ENCODE measurements around the gene PPP1R9B.

PPP1R9B gene

DNA sequence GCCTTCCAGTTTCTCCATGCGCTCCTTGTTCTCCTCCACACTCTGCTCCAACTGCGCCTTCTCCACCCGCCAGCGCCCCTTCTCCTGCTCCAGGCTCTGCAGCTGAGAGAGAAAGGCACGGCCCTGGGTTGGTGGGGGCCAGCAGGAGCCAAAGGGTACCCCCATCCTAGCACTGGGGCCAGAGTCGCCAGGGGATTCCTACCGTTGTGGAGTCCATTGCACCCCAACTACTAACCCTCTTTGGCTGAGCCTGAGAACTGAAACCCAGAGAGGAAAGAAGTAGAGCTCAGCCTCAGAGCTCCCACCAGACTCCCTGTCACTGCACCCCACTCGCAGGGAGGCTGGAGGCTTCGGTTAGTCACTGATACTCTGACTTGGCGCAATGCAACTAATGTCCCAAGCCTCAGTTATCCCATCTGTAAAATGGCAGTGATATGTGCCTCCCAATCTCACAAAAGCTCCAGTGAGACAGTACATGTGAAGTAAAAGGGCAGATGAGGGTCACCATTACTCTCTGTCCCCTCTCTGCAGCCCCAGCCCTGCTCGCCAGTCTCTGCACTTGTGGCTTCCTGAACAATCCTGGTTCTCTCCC, 14.3 kb downstream of the PPP1R9B start:
- Histone ChIP-seq H3K36me3 (ENCODE audit: control insufficient read depth, insufficient read depth, low read length) (peaks cover 52% of the 10 kb centered on the region), H3K27me3 (replicated peaks; ENCODE audit: control insufficient read depth, insufficient read depth, low read length) (no peaks in the 10 kb centered on the region), H3K4me3 (replicated peaks; ENCODE audit: low read depth, low read length) (no peak overlapping the region)
- no peak for DNase-seq (ENCODE audit: extremely low read depth, insufficient read length)
- TF ChIP-seq, protein P1, sequence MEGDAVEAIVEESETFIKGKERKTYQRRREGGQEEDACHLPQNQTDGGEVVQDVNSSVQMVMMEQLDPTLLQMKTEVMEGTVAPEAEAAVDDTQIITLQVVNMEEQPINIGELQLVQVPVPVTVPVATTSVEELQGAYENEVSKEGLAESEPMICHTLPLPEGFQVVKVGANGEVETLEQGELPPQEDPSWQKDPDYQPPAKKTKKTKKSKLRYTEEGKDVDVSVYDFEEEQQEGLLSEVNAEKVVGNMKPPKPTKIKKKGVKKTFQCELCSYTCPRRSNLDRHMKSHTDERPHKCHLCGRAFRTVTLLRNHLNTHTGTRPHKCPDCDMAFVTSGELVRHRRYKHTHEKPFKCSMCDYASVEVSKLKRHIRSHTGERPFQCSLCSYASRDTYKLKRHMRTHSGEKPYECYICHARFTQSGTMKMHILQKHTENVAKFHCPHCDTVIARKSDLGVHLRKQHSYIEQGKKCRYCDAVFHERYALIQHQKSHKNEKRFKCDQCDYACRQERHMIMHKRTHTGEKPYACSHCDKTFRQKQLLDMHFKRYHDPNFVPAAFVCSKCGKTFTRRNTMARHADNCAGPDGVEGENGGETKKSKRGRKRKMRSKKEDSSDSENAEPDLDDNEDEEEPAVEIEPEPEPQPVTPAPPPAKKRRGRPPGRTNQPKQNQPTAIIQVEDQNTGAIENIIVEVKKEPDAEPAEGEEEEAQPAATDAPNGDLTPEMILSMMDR (IDR thresholded peaks at IDR 0.05; ENCODE audit: insufficient read depth, low read length, poor library complexity, severe bottlenecking), result no peak

DNA sequence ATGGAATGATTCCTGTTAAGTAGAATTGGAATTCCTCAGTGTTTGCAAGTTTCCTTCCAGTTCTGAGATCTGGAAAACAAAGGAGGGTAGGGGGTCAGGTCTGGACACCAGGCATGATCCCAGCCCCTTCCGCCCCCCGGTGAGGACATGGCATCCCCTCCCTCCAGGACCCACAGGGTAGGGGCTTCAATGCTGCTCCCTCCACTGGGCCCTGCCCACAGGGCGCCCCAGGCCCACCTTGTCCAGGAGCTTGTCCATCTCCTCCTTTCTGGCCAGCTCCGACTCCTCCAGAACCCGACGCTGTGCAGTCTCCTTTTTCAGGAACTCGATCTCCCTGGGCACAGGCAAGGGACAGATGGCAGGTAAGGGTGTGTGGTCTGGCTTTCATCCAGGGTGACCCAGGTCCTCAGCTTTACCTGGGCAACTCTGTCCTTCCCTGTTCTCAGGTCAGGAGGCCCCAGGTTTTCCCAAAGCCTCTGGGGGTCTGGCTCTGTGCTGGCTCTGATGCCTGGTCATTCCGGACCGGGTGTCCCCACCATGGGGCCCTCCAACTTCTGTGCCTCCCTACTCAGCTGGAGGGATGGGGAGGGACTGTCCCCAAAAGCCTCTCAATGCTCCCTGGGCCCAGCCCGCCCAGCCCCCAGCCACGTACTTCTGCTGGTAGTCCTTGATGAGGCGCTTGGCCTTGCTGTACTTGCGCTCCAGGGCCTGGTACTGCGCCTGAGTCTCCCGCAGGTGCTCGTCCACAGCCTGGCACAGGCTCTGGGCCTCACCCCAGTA, 15.0 kb downstream of the PPP1R9B start:
- no peak overlapping the region for H3K4me3 ChIP-seq (replicated peaks; ENCODE audit: low read depth, low read length)
- peaks cover 47% of the 10 kb centered on the region for H3K36me3 ChIP-seq (ENCODE audit: control insufficient read depth, insufficient read depth, low read length)

DNA sequence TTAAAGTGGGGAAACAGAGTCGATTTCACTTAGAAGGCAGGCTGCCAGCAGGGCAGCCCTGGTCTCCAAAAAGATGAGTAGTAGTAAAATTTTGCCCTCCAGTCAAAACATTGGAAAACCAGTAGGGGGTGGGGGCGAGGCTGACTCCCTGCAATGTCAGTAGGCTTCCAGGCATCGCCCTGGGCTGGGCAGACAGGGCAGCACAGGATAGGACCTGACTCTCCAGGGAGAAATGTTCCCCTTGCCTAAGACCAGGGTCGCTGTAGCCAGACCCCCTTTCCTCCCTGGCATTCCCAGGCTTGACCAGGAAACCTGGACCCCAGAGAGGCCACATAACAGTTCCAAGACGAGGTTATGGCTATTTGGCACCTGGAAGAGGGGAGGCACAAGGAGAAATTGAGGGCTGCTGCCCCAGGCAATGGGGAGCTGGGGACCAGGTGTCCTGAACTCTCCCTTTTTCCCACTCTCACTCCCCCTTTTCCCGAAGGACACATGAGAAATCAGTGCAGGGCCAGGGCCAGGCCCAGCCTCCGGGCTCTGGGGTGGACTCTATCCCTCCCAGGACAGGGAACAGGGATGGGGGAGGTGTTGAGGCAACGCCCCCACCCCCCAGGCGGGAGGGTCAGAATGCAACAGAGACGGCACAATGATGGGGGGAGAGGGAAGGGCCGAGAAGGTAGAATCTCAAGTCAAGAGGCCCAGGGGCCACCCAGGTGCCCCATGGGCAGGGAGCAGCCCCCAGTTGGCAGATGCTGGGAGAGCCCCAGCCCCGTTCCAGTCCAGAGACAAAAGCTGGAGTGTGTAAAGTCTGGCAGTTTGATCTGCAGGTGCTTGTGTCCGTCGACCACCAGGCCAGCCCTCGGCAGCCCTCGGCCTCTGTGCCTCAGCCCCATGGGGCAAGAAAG, 16.0 kb downstream of the PPP1R9B start:
- Histone ChIP-seq H3K4me3 (replicated peaks; ENCODE audit: low read depth, low read length) (no peak overlapping the region), H3K36me3 (ENCODE audit: control insufficient read depth, insufficient read depth, low read length) (peaks cover 43% of the 10 kb centered on the region), H3K27me3 (replicated peaks; ENCODE audit: control insufficient read depth, insufficient read depth, low read length) (no peaks in the 10 kb centered on the region)
- TF ChIP-seq, protein P1 (IDR thresholded peaks at IDR 0.05; ENCODE audit: insufficient read depth, low read length, poor library complexity, severe bottlenecking), result no peak
- DNase-seq (ENCODE audit: extremely low read depth, insufficient read length), result no peak

More for the DNA sequence above, 15.0 kb downstream of the PPP1R9B start:
- no peaks in the 10 kb centered on the region for H3K27me3 ChIP-seq (replicated peaks; ENCODE audit: control insufficient read depth, insufficient read depth, low read length)
- TF ChIP-seq, protein P1 (IDR thresholded peaks at IDR 0.05; ENCODE audit: insufficient read depth, low read length, poor library complexity, severe bottlenecking), result no peak
- no peak for DNase-seq (ENCODE audit: extremely low read depth, insufficient read length)

DNA sequence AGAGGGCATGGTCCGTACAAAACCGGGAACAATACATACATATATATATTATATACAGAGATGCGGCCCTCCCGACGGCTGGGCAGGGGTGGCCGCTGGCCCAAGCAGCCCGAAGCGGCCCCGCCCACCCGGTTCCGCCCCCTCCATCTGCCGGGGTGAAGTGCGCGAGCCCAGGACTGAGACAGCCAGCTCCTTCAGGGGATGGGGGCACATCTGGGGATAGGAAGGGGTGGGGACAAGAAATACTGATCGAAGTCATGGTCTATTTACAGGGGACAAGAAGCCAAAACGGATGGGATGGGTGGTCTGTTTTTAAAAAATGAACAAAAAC, 16.7 kb downstream of the PPP1R9B start:
- no peak for DNase-seq (ENCODE audit: extremely low read depth, insufficient read length)
- H3K27me3 ChIP-seq (replicated peaks; ENCODE audit: control insufficient read depth, insufficient read depth, low read length), result 0 out of 2 replicates have a peak, but pooled peaks cover 2% of the 10 kb centered on the region
- TF ChIP-seq, protein P1 (IDR thresholded peaks at IDR 0.05; ENCODE audit: insufficient read depth, low read length, poor library complexity, severe bottlenecking), result no peak
- peaks cover 36% of the 10 kb centered on the region for H3K36me3 ChIP-seq (ENCODE audit: control insufficient read depth, insufficient read depth, low read length)
- no peak overlapping the region for H3K4me3 ChIP-seq (replicated peaks; ENCODE audit: low read depth, low read length)

DNA sequence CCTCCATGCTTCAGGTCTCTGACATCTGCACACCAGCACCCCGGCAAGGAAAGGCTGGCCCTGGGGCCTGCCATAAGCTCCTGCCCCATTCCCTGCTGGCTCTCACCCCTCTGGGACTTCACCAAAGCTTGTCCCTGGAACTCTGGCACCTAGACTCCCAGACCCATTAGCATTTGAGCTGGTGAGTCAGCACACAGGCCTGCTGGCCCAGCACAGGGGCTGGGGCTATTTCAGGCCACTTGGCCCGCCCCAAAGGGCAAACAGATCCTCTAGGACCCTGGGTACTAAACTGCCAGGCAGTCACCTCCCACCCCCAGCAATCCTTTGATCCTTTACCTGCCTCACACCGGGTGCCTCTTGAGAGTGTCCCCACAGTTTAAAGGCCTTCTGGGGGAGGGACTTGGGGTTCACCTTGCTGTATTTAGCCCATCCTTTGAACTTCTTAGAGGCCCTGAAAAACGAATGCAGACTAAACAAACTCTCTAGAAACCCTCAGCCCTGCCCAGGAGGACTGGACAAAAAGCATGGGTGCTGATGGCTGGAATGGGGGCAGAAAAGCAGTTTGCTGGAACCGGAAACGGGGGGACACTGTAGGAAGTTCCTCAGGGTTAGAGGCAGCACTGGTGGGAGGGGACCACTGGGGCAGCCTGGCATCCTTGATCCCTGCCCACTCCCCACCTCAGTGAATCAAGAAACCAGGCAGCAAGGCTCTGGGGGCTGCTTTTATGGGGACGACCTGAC, 17.3 kb downstream of the PPP1R9B start:
- DNase-seq (ENCODE audit: extremely low read depth, insufficient read length), result no peak
- TF ChIP-seq, protein P1 (IDR thresholded peaks at IDR 0.05; ENCODE audit: insufficient read depth, low read length, poor library complexity, severe bottlenecking), result no peak
- Histone ChIP-seq H3K4me3 (replicated peaks; ENCODE audit: low read depth, low read length) (no peak overlapping the region), H3K36me3 (ENCODE audit: control insufficient read depth, insufficient read depth, low read length) (peaks cover 31% of the 10 kb centered on the region), H3K27me3 (replicated peaks; ENCODE audit: control insufficient read depth, insufficient read depth, low read length) (0 out of 2 replicates have a peak, but pooled peaks cover 2% of the 10 kb centered on the region)
